A549 (cell line): Measurements from ENCODE around the gene UQCC2. TPM values are rescaled to one million over a fixed set of nuclear protein-coding genes. Genes with fewer than 3 reads are reported as not detected.

Source experiments
- ATAC-seq, 2 experiments: fragments of 200-7000 bp in 1 of 2; fragments of >200 bp in 1 of 2; cut with Nextera tagmentation in 1 of 2; cut with Tn5 transposase in 1 of 2; 3 replicates each; pipeline versions ENCODE4 v1.8.0 to v1.9.1; 2018 to 2020; ENCODE audit warnings: mild to moderate bottlenecking in 1 of 2, moderate library complexity in 1 of 2
- CTCF ChIA-PET: fragments of 300-600 bp; sonication (Branson Sonifier 250); formaldehyde crosslinking; extraction: SDS; loops from one replicate; lab custom pipeline; 2021; ENCODE audit warnings: antibody characterized with exemption, inconsistent platforms; lab: Yijun Ruan, JAX
- POLR2A ChIA-PET: fragments of 350-600 bp; formaldehyde crosslinking; extraction: SDS; loops from one replicate; lab custom pipeline; 2021; ENCODE audit warnings: antibody characterized with exemption, inconsistent platforms; lab: Yijun Ruan, JAX
- DNase-seq, 2 experiments: peaks; one replicate each; pipeline versions ENCODE4 v3.0.0 to v3.0.0-alpha.2; 2011 to 2016; ENCODE audit warnings: low read depth in 1 of 2, low spot score in 1 of 2
- FAIRE-seq: peaks from 2 replicates; lab custom pipeline; 2011; peaks lifted over from hg19 to GRCh38; lab: Jason Lieb, UNC
- H3K27ac ChIP-seq, 2 experiments: fragments of >200 bp; sonication (Bioruptor Twin); formaldehyde crosslinking; 3 replicates each; pipeline ENCODE4 v1.5.1; 2016 to 2017
- H3K4me1 ChIP-seq: fragments of >200 bp; sonication (Bioruptor Twin); formaldehyde crosslinking; 3 replicates; pipeline ENCODE4 v1.6.1; 2016
- H3K4me2 ChIP-seq: fragments of >200 bp; sonication (Bioruptor Twin); formaldehyde crosslinking; 3 replicates; pipeline ENCODE4 v1.6.1; 2016
- H3K4me3 ChIP-seq: fragments of >200 bp; sonication (Bioruptor Twin); formaldehyde crosslinking; 3 replicates; pipeline ENCODE4 v1.5.1; 2016
- H3K9me3 ChIP-seq: fragments of >200 bp; sonication (Bioruptor Twin); formaldehyde crosslinking; 3 replicates; pipeline ENCODE4 v1.6.1; 2016
- CEBPB ChIP-seq, 2 experiments: fragments of >200 bp in 1 of 2; sonication (Bioruptor Twin) in 1 of 2; formaldehyde crosslinking in 1 of 2; IDR thresholded peaks; 2 replicates each; pipeline ENCODE4 v1.6.1; 2012 to 2016
- CHD2 ChIP-seq: fragments of 150-350 bp; IDR thresholded peaks from 2 replicates; pipeline ENCODE4 v1.6.1; 2014; ENCODE audit warnings: low read length; ENCODE audit not compliant: partially characterized antibody
- CHD4 ChIP-seq: fragments of 200-600 bp; sonication (generic); IDR thresholded peaks from 2 replicates; pipeline ENCODE4 v1.6.1; 2016; ENCODE audit warnings: antibody characterized with exemption, mild to moderate bottlenecking, borderline replicate concordance
- ESRRA ChIP-seq: fragments of 150-350 bp; IDR thresholded peaks from 2 replicates; pipeline ENCODE4 v1.6.1; 2014; ENCODE audit warnings: mild to moderate bottlenecking, low read length, borderline replicate concordance
- FOSB ChIP-seq: fragments of 250-450 bp; sonication (Bioruptor Pico); IDR thresholded peaks from 2 replicates; pipeline ENCODE4 v1.5.0; 2020; ENCODE audit warnings: mild to moderate bottlenecking, moderate library complexity
- GATA3 ChIP-seq: IDR thresholded peaks from 2 replicates; pipeline ENCODE4 v1.6.1; 2012; ENCODE audit warnings: borderline replicate concordance
- HOXA7 ChIP-seq: fragments of 250-450 bp; sonication (Bioruptor Pico); IDR thresholded peaks from 2 replicates; pipeline ENCODE4 v1.5.0; 2020; ENCODE audit warnings: mild to moderate bottlenecking, moderate library complexity
- HOXB13 ChIP-seq: fragments of 250-450 bp; sonication (Bioruptor Pico); IDR thresholded peaks from 2 replicates; pipeline ENCODE4 v1.5.0; 2020; ENCODE audit warnings: low read depth, mild to moderate bottlenecking, moderate library complexity
- JUN ChIP-seq, 2 experiments: fragments of >200 bp; sonication (Bioruptor Twin); formaldehyde crosslinking; IDR thresholded peaks; 2 replicates in 1 of 2; 3 replicates in 1 of 2; pipeline ENCODE4 v1.6.1; 2016 to 2017
- KDM1A ChIP-seq: fragments of 200-600 bp; sonication (generic); IDR thresholded peaks from 2 replicates; pipeline ENCODE4 v1.6.1; 2016; ENCODE audit warnings: low read depth, mild to moderate bottlenecking
- MAFK ChIP-seq: fragments of 450-650 bp; IDR thresholded peaks from 2 replicates; pipeline ENCODE4 v1.6.1; 2014; ENCODE audit not compliant: partially characterized antibody
- MYC ChIP-seq: IDR thresholded peaks from 2 replicates; pipeline ENCODE4 v1.6.1; 2012; ENCODE audit warnings: mild to moderate bottlenecking, inconsistent platforms, low read length, improper control_type of control experiment, borderline replicate concordance
- NFE2L2 ChIP-seq: fragments of 150-350 bp; conservative IDR thresholded peaks from 2 replicates; pipeline ENCODE4 v1.6.1; 2014; ENCODE audit warnings: low read length
- PHF8 ChIP-seq: fragments of 200-600 bp; sonication (generic); IDR thresholded peaks from 2 replicates; pipeline ENCODE4 v1.6.1; 2016; ENCODE audit warnings: low read depth, mild to moderate bottlenecking, antibody characterized with exemption, moderate library complexity, borderline replicate concordance
- POLR2AphosphoS2 ChIP-seq: conservative IDR thresholded peaks from 2 replicates; pipeline ENCODE4 v1.6.1; 2012; ENCODE audit warnings: low read length, improper control_type of control experiment, inconsistent platforms
- RCOR1 ChIP-seq: fragments of 150-350 bp; IDR thresholded peaks from 2 replicates; pipeline ENCODE4 v1.6.1; 2014; ENCODE audit warnings: antibody characterized with exemption, low read length, low read depth
- RFX5 ChIP-seq: fragments of 450-650 bp; IDR thresholded peaks from 2 replicates; pipeline ENCODE4 v1.7.1; 2014; ENCODE audit warnings: antibody characterized with exemption, mild to moderate bottlenecking, moderate library complexity
- SREBF2 ChIP-seq: fragments of 450-650 bp; IDR thresholded peaks from 2 replicates; pipeline ENCODE4 v1.6.1; 2014; ENCODE audit warnings: mild to moderate bottlenecking, moderate library complexity
- TFCP2L1 ChIP-seq: fragments of 250-450 bp; sonication (Bioruptor Pico); IDR thresholded peaks from 2 replicates; pipeline ENCODE4 v1.5.0; 2021; ENCODE audit warnings: mild to moderate bottlenecking
- ZC3H11A ChIP-seq: fragments of 450-650 bp; IDR thresholded peaks from 2 replicates; pipeline ENCODE4 v1.6.1; 2014; ENCODE audit warnings: antibody characterized with exemption, mild to moderate bottlenecking
- ZSCAN20 ChIP-seq: fragments of 250-450 bp; sonication (Bioruptor Pico); IDR thresholded peaks from 2 replicates; pipeline ENCODE4 v1.8.0; 2022; ENCODE audit warnings: mild to moderate bottlenecking, moderate library complexity
- WGBS: methylation state at CpG from one replicate; pipeline ENCODE4 v1.1.6; 2017; ENCODE audit errors: missing lambda C conversion rate; 5-methylcytosine and 5-hydroxymethylcytosine counted together
- polyA plus RNA-seq, 4 experiments: library from polyadenylated mRNA; depleted of rRNA in 3 of 4; stranded (reverse); fragments of >200 nt; fragmentation: RNase III in 1 of 4; extraction: RNeasy Plus Mini Kit Qiagen cat#74134 plus additional on column Dnase treatment in 1 of 4; gene quantifications; 2 replicates in 3 of 4; 3 replicates in 1 of 4; pipeline ENCODE4 v1.2.3, GENCODE V29; 2011 to 2017
- TF ChIP-seq, protein P1 (sequence below): fragments of 250-450 bp; sonication (Bioruptor Pico); IDR thresholded peaks from 2 replicates; pipeline ENCODE4 v1.5.0; 2020; ENCODE audit warnings: low read depth, mild to moderate bottlenecking, moderate library complexity
- TF ChIP-seq, protein P2 (sequence below): IDR thresholded peaks from 2 replicates; pipeline ENCODE4 v1.6.1; 2012; ENCODE audit warnings: low read depth, borderline replicate concordance
- TF ChIP-seq, protein P3 (sequence below): fragments of 250-450 bp; sonication (Bioruptor Pico); IDR thresholded peaks from 2 replicates; pipeline ENCODE4 v1.5.0; 2021; ENCODE audit warnings: mild to moderate bottlenecking, moderate library complexity, borderline replicate concordance

The UQCC2 gene
- polyA plus RNA-seq, 2 of the 4 experiments (the other 2 are of a cell fraction), result 65.5 to 82.0 TPM

DNA sequence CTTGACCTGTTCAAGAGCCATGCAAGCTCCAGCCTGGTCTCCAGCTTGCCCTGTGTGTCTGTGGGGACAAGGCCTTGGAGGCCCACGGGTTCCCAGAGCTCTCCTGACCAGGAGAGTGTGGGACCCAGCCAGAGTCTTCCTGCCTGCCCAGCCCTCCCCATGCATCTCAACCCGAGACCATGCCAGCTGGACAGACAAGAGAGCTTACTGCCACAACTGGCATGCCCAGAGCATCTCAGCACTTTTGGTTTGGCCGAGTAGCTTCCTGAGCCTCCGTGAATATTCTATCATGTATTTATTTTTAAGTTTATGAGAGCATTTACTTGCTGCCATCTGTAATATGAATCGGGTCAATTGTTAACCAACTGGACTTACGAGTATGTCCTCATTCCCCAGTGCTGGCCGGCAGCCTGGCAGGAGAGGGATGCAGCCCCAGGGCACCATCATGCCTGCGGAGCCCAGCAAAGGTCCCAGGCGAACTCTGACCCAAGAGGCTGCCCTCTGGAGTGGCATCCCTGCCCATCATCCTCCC lies 20.3 kb upstream of the UQCC2 start:
- WGBS, result 74% methylated on average over 6 of the region's 9 CpGs
- Histone ChIP-seq H3K4me2 (no peak overlapping the region), H3K9me3 (no peaks in the 10 kb centered on the region), H3K4me3 (no peak overlapping the region), H3K27ac (no peak overlapping the region; a peak in 1 of 6 replicates), H3K4me1 (no peaks in the 10 kb centered on the region)
- no peak for FAIRE-seq
- ATAC-seq, result no peak
- TF ChIP-seq, protein P1, sequence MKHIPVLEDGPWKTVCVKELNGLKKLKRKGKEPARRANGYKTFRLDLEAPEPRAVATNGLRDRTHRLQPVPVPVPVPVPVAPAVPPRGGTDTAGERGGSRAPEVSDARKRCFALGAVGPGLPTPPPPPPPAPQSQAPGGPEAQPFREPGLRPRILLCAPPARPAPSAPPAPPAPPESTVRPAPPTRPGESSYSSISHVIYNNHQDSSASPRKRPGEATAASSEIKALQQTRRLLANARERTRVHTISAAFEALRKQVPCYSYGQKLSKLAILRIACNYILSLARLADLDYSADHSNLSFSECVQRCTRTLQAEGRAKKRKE (CRISPR knock-in tag), result no peak
- TF ChIP-seq, protein P2, sequence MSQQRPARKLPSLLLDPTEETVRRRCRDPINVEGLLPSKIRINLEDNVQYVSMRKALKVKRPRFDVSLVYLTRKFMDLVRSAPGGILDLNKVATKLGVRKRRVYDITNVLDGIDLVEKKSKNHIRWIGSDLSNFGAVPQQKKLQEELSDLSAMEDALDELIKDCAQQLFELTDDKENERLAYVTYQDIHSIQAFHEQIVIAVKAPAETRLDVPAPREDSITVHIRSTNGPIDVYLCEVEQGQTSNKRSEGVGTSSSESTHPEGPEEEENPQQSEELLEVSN, result no peak
- TF ChIP-seq CHD4 (no peak), MAFK (no peak), SREBF2 (no peak)
- ChIA-PET POLR2A (no interaction called here), CTCF (interaction anchor here (0.6 to 2.1 kb wide), 3 partner anchors 12 to 684 kb away, joined by 3 to 10 read pairs (median 6); partner anchors contain the start of gene UQCC2)
- DNase-seq, result no peak

DNA sequence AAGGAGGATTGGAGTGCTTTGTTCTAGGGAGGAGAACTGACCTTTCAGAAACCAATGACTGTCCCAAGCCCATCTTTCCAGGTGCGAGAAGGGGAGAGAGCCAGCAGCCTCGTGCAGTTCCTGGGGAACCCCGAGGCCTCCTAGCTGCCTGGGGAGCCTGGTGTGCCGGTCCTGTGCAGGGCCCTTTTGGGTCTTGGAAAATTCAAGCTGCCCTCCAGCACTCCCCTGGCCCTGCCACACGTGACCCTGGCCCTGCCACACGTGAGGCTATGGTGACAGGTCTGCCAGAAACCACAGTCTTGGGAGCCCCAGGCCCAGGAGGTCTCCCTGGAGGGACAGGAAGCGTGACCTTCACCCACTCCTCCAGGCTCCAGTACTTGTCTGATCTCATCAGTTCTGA lies 19.5 kb upstream of the UQCC2 start:
- H3K4me1 ChIP-seq, result no peaks in the 10 kb centered on the region
- no peak overlapping the region for H3K4me2 ChIP-seq
- DNase-seq (no peak), FAIRE-seq (no peak), ATAC-seq (no peak)
- H3K9me3 ChIP-seq, result no peaks in the 10 kb centered on the region
- H3K27ac ChIP-seq, result no peak overlapping the region; a peak in 1 of 6 replicates
- ChIA-PET POLR2A (no interaction called here), CTCF (interaction anchor here (0.6 to 2.1 kb wide), 4 partner anchors 13 to 685 kb away, joined by 3 to 10 read pairs (median 5); partner anchors contain the start of gene UQCC2)
- H3K4me3 ChIP-seq, result no peak overlapping the region
- 58% methylated on average over 7 of the region's 7 CpGs for WGBS
- TF ChIP-seq ESRRA, result no peak
- no peak for TF ChIP-seq FOSB (CRISPR knock-in tag)
- no peak for TF ChIP-seq PHF8
- no peak for TF ChIP-seq RFX5
- TF ChIP-seq, protein P2, result no peak
- TF ChIP-seq CHD2, result no peak
- no peak for TF ChIP-seq ZSCAN20 (CRISPR knock-in tag)
- TF ChIP-seq POLR2AphosphoS2, result no peak
- TF ChIP-seq KDM1A, result no peak
- no peak for TF ChIP-seq HOXA7 (CRISPR knock-in tag)
- TF ChIP-seq GATA3, result no peak
- no peak for TF ChIP-seq ZC3H11A
- TF ChIP-seq MYC, result no peak
- no peak for TF ChIP-seq CEBPB (IDR thresholded peaks at IDR 0.05)
- TF ChIP-seq JUN (IDR thresholded peaks at IDR 0.05), result no peak
- TF ChIP-seq HOXB13 (CRISPR knock-in tag), result no peak
- TF ChIP-seq RCOR1, result no peak
- TF ChIP-seq TFCP2L1, result no peak
- TF ChIP-seq NFE2L2, result no peak
- TF ChIP-seq, protein P3, sequence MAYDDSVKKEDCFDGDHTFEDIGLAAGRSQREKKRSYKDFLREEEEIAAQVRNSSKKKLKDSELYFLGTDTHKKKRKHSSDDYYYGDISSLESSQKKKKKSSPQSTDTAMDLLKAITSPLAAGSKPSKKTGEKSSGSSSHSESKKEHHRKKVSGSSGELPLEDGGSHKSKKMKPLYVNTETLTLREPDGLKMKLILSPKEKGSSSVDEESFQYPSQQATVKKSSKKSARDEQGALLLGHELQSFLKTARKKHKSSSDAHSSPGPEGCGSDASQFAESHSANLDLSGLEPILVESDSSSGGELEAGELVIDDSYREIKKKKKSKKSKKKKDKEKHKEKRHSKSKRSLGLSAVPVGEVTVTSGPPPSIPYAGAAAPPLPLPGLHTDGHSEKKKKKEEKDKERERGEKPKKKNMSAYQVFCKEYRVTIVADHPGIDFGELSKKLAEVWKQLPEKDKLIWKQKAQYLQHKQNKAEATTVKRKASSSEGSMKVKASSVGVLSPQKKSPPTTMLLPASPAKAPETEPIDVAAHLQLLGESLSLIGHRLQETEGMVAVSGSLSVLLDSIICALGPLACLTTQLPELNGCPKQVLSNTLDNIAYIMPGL (CRISPR knock-in tag), result no peak
